Mesendoderm (in vitro differentiated cells): Measurements from ENCODE around the gene LAMTOR4. TPM values are rescaled to one million over a fixed set of nuclear protein-coding genes. Genes with fewer than 3 reads are reported as not detected.
A peak's percentile ranks its signal among the peaks of the same experiment; 100 is the strongest.

Experiments
- DNase-seq: peaks from one replicate; pipeline ENCODE4 v3.0.0; 2013
- H2AK5ac ChIP-seq: 2 replicates; pipeline ENCODE4 v1.6.1; 2013; ENCODE audit warnings: low read length, inconsistent platforms
- H2BK120ac ChIP-seq: 2 replicates; pipeline ENCODE4 v1.6.1; 2013; ENCODE audit warnings: low read depth, mild to moderate bottlenecking, low read length, moderate library complexity, mixed read lengths
- H2BK15ac ChIP-seq: replicated peaks from 2 replicates; pipeline ENCODE4 v1.6.1; 2013; ENCODE audit warnings: low read depth, mild to moderate bottlenecking, moderate library complexity
- H2BK5ac ChIP-seq: 2 replicates; pipeline ENCODE4 v1.6.1; 2013; ENCODE audit warnings: low read length, inconsistent platforms
- H3K18ac ChIP-seq: 2 replicates; pipeline ENCODE4 v1.6.1; 2013; ENCODE audit warnings: mild to moderate bottlenecking, low read length, mixed read lengths
- H3K23ac ChIP-seq: one replicate; pipeline ENCODE4 v1.6.1; 2013; ENCODE audit warnings: low read length
- H3K27ac ChIP-seq: 2 replicates; pipeline ENCODE4 v1.5.1; 2013; ENCODE audit warnings: low read depth, mild to moderate bottlenecking, inconsistent platforms, low read length, moderate library complexity
- H3K27me3 ChIP-seq: 2 replicates; pipeline ENCODE4 v1.6.1; 2013; ENCODE audit warnings: low read length, control low read depth, mild to moderate bottlenecking, inconsistent platforms; ENCODE audit not compliant: insufficient read depth, poor library complexity
- H3K36me3 ChIP-seq: 2 replicates; pipeline ENCODE4 v1.6.1; 2013; ENCODE audit warnings: low read length, inconsistent platforms; ENCODE audit not compliant: control insufficient read depth, insufficient read depth
- H3K4ac ChIP-seq: one replicate; pipeline ENCODE4 v1.6.1; 2013; ENCODE audit warnings: low read depth, mild to moderate bottlenecking, low read length, moderate library complexity
- H3K4me1 ChIP-seq: 2 replicates; pipeline ENCODE4 v1.6.1; 2013; ENCODE audit warnings: low read depth, low read length, inconsistent platforms; ENCODE audit not compliant: control insufficient read depth
- H3K4me2 ChIP-seq: 2 replicates; pipeline ENCODE4 v1.6.1; 2013; ENCODE audit warnings: low read length
- H3K4me3 ChIP-seq: 2 replicates; pipeline ENCODE4 v1.5.1; 2013; ENCODE audit warnings: mild to moderate bottlenecking, low read length
- H3K56ac ChIP-seq: one replicate; pipeline ENCODE4 v1.6.1; 2013; ENCODE audit warnings: low read length
- H3K79me1 ChIP-seq: 2 replicates; pipeline ENCODE4 v1.6.1; 2013; ENCODE audit warnings: low read length, inconsistent platforms
- H3K79me2 ChIP-seq: 2 replicates; pipeline ENCODE4 v1.6.1; 2013; ENCODE audit warnings: mild to moderate bottlenecking, low read length; ENCODE audit not compliant: control insufficient read depth, insufficient read depth
- H3K9ac ChIP-seq: 2 replicates; pipeline ENCODE4 v1.6.1; 2013; ENCODE audit warnings: low read length, inconsistent platforms
- H4K5ac ChIP-seq: one replicate; pipeline ENCODE4 v1.6.1; 2013; ENCODE audit warnings: low read length
- H4K8ac ChIP-seq: one replicate; pipeline ENCODE4 v1.6.1; 2013; ENCODE audit warnings: low read depth, mild to moderate bottlenecking, control low read depth, low read length, moderate library complexity
- WGBS: extraction: QIAGEN DNeasy Blood & Tissue Kit; methylation state at CpG from one replicate; pipeline ENCODE4 v1.1.7; 2013; ENCODE audit warnings: low lambda C conversion rate, missing lambda C conversion rate; ENCODE audit not compliant: insufficient coverage; ENCODE audit errors: extremely low coverage; 5-methylcytosine and 5-hydroxymethylcytosine counted together
- polyA plus RNA-seq, 2 experiments: library from polyadenylated mRNA; stranded (reverse); fragments of 200-250 nt; gene quantifications; one replicate each; pipeline ENCODE4 v1.2.3, GENCODE V29; 2013

The LAMTOR4 gene
- 102 TPM for polyA plus RNA-seq (2013, experiment 1 of 2)
- polyA plus RNA-seq (2013, experiment 2 of 2) = 105 TPM

GRCh38 chr7:100148559-100149328 is at the start of gene LAMTOR4:
LAMTOR4 (plus strand) TSS chr7:100148918; CDS start chr7:100148973, 55 bp downstream.
- WGBS = no CpG with 5 or more reads among the region's 46 CpGs
- H3K56ac ChIP-seq = peak within 1 kb of the TSS; percentile 100
- DNase-seq = peak; percentile 100
- peak within 1 kb of the TSS; percentile 8 for H3K18ac ChIP-seq
- no peak within 1 kb of the TSS for H2AK5ac ChIP-seq
- no peaks in the 10 kb centered on the region for H3K27me3 ChIP-seq
- peak within 1 kb of the TSS; percentile 65 for H4K8ac ChIP-seq
- H3K23ac ChIP-seq = no peak within 1 kb of the TSS
- H3K36me3 ChIP-seq = no peaks in the 10 kb centered on the region
- peak within 1 kb of the TSS; percentile 86 for H2BK5ac ChIP-seq
- H3K4me1 ChIP-seq = peaks cover 2% of the 10 kb centered on the region
- H3K4ac ChIP-seq = peak within 1 kb of the TSS; percentile 62
- H2BK120ac ChIP-seq = no peak within 1 kb of the TSS
- H3K4me3 ChIP-seq = peak within 1 kb of the TSS; percentile 90
- H2BK15ac ChIP-seq = no peak within 1 kb of the TSS
- peaks cover 3% of the 10 kb centered on the region for H3K79me1 ChIP-seq
- H3K4me2 ChIP-seq = peak within 1 kb of the TSS; percentile 87
- no peak within 1 kb of the TSS for H4K5ac ChIP-seq
- H3K27ac ChIP-seq = peak within 1 kb of the TSS; percentile 14
- peaks cover 8% of the 10 kb centered on the region for H3K79me2 ChIP-seq
- H3K9ac ChIP-seq = peak within 1 kb of the TSS; percentile 97

- Histone ChIP-seq H2AK5ac (no peak overlapping the region), H3K18ac (no peak overlapping the region), H3K27me3 (no peaks in the 10 kb centered on the region), H3K36me3 (peaks cover 37% of the 10 kb centered on the region), H3K79me1 (peaks cover 27% of the 10 kb centered on the region), H3K56ac (peak overlapping the region; percentile 83), H3K79me2 (peaks cover 43% of the 10 kb centered on the region), H3K27ac (no peak overlapping the region), H3K4me2 (peak overlapping the region; percentile 74), H3K4me3 (peak overlapping the region; percentile 78), H3K4me1 (peaks cover 5% of the 10 kb centered on the region), H3K4ac (no peak overlapping the region), H2BK5ac (no peak overlapping the region), H4K8ac (no peak overlapping the region), H4K5ac (no peak overlapping the region), H3K23ac (no peak overlapping the region), H3K9ac (peak overlapping the region; percentile 84), H2BK120ac (no peak overlapping the region), H2BK15ac (no peak overlapping the region)
- no CpG with 5 or more reads among the region's 12 CpGs for WGBS
- DNase-seq = no peak
These were observed 49.3 kb upstream of the LAMTOR4 start for GRCh38 chr7:100099452-100099851.

GRCh38 chr7:100100420-100101015 is 48.2 kb upstream of the LAMTOR4 start:
- Histone ChIP-seq H2BK120ac (no peak overlapping the region), H3K36me3 (peaks cover 33% of the 10 kb centered on the region), H4K8ac (peak overlapping the region; percentile 82), H2BK15ac (no peak overlapping the region), H3K4ac (peak overlapping the region; percentile 76), H3K9ac (peak overlapping the region; percentile 100), H3K4me1 (peaks cover 5% of the 10 kb centered on the region), H3K4me3 (peak overlapping the region; percentile 78), H3K79me1 (peaks cover 27% of the 10 kb centered on the region), H4K5ac (no peak overlapping the region), H3K56ac (peak overlapping the region; percentile 95), H3K27ac (peak overlapping the region; percentile 91), H3K4me2 (peak overlapping the region; percentile 74), H3K79me2 (peaks cover 43% of the 10 kb centered on the region), H3K18ac (peak overlapping the region; percentile 86), H3K23ac (peak overlapping the region; percentile 97), H2AK5ac (no peak overlapping the region), H3K27me3 (no peaks in the 10 kb centered on the region), H2BK5ac (peak overlapping the region; percentile 93)
- no CpG with 5 or more reads among the region's 61 CpGs for WGBS
- peak; percentile 98 for DNase-seq

DNA sequence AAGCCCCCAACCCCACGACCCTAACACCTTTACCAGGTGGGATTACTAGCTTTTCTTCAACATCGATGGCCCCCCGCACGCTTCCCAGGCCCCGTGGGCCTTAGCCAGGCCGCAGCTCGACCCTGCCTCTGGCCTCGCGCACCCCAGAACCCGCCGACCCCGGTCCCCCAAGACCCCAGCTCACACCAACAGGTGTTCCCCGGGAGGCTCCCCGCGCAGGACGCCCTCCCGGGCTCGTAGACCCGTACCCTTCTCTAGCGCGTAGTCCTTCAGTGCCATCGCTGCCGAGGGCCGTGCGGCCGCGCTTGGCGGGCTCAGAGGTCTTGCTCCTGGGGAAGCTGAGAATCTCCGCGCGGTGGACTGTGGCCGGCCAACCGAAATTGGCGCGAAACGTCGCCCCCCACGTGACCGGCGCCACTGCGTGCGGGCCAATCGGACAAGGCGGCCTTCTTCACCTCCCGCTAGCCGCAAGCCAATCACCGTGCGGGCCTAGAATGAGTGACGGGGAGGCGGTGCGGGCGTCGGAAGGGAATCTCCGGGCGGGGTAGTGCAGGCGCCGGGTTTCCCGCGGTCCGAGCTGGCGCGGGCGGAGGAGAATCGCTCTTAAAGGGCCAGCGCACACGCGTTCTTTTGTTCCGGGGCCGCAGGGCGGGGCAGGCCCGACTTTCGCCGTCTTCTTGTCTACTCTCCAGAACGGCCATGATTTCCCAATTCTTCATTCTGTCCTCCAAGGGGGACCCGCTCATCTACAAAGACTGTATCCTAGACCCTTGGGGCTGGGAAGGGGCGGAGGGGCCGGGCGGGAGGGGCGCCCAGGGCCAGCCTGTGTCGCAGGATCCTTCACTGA is 47.5 kb upstream of the LAMTOR4 start, which contains the start of the genes AP4M1 and MCM7:
AP4M1 (plus strand) TSS at position 628 of the 847 bp plus-strand sequence; CDS start at position 700, 72 bp downstream.
MCM7 (minus strand) TSS at position 382 of the 847 bp plus-strand sequence; CDS start at position 279, 103 bp downstream.
- DNase-seq = peak; percentile 100
- peak within 1 kb of the TSS; percentile 78 for H3K4me3 ChIP-seq
- H4K5ac ChIP-seq = no peak within 1 kb of the TSS
- H3K36me3 ChIP-seq = peaks cover 27% of the 10 kb centered on the region
- peak within 1 kb of the TSS; percentile 82 for H4K8ac ChIP-seq
- H3K18ac ChIP-seq = peak within 1 kb of the TSS; percentile 86
- H3K79me1 ChIP-seq = peaks cover 27% of the 10 kb centered on the region
- H3K56ac ChIP-seq = peak within 1 kb of the TSS; percentile 95
- no peak within 1 kb of the TSS for H2BK15ac ChIP-seq
- peak within 1 kb of the TSS; percentile 97 for H3K23ac ChIP-seq
- H3K9ac ChIP-seq = peak within 1 kb of the TSS; percentile 100
- H3K4ac ChIP-seq = peak within 1 kb of the TSS; percentile 93
- no peaks in the 10 kb centered on the region for H3K27me3 ChIP-seq
- H3K4me1 ChIP-seq = peaks cover 5% of the 10 kb centered on the region
- peak within 1 kb of the TSS; percentile 74 for H3K4me2 ChIP-seq
- H3K27ac ChIP-seq = peak within 1 kb of the TSS; percentile 93
- WGBS = no CpG with 5 or more reads among the region's 80 CpGs
- peaks cover 41% of the 10 kb centered on the region for H3K79me2 ChIP-seq
- H2BK5ac ChIP-seq = peak within 1 kb of the TSS; percentile 93
- no peak within 1 kb of the TSS for H2AK5ac ChIP-seq
- peak within 1 kb of the TSS; percentile 66 for H2BK120ac ChIP-seq
